Measurements from ENCODE around the gene NMT2. TPM values are rescaled to one million over a fixed set of nuclear protein-coding genes. Genes with fewer than 3 reads are reported as not detected.
A peak's percentile ranks its signal among the peaks of the same experiment; 100 is the strongest.

NMT2 gene
- total RNA-seq (2021; fragmentation: NEBNext Ultra II Directional; extraction: Animal tissue kit (Norgen Biotek cat#: 25700)) = 10 to 100 TPM; 29.4 to 67.3 (median 62.6) TPM
- long read RNA-seq, transcript NMT2-202 (12 exons, 2,907 nt) = major isoform, 14 of 35 reads
- long read RNA-seq, partial matches to known transcripts = 9 of 35 reads
- long read RNA-seq, other reads (novel, unspliced or antisense) = 9 of 35 reads

- Mint-ChIP-seq H3K27ac (peak within 1 kb of the TSS; percentile 85), H3K4me3 (peak within 1 kb of the TSS; percentile 98), H3K4me1 (ENCODE audit: low read depth) (peaks cover 31% of the 10 kb centered on the region), H3K9me3 (no peaks in the 10 kb centered on the region), H3K36me3 (ENCODE audit: low read depth) (peaks cover 13% of the 10 kb centered on the region; the same call in 1 of the 2 replicates), H3K27me3 (ENCODE audit: insufficient read depth) (peaks cover 2% of the 10 kb centered on the region; the same call in 1 of the 2 replicates)
- peak; percentile 79 for DNase-seq
- peak; percentile 37; the same call in 1 of the 2 replicates for TF ChIP-seq CTCF (IDR thresholded peaks at IDR 0.05)
Observed at GRCh38 chr10:15168291-15168785, at the start of gene NMT2. TSS of gene NMT2 (minus strand) at chr10:15168693. CDS start at chr10:15168612, 81 bp downstream.

- Mint-ChIP-seq H3K27me3 (ENCODE audit: insufficient read depth) (no peaks in the 10 kb centered on the region), H3K27ac (no peak overlapping the region), H3K36me3 (ENCODE audit: low read depth) (peaks cover 33% of the 10 kb centered on the region), H3K4me1 (ENCODE audit: low read depth) (peaks cover 18% of the 10 kb centered on the region), H3K9me3 (peaks cover 13% of the 10 kb centered on the region), H3K4me3 (no peak overlapping the region)
- DNase-seq = no peak
- TF ChIP-seq CTCF (IDR thresholded peaks at IDR 0.05) = no peak
Observed at GRCh38 chr10:15216700-15217099, 48.2 kb upstream of the NMT2 start.

- no peaks in the 10 kb centered on the region for H3K27me3 Mint-ChIP-seq (ENCODE audit: insufficient read depth)
- H3K4me1 Mint-ChIP-seq (ENCODE audit: low read depth) = peaks cover 38% of the 10 kb centered on the region
- no peak overlapping the region for H3K4me3 Mint-ChIP-seq
- TF ChIP-seq CTCF (IDR thresholded peaks at IDR 0.05) = no peak
- no peak overlapping the region for H3K27ac Mint-ChIP-seq
- peaks cover 13% of the 10 kb centered on the region for H3K9me3 Mint-ChIP-seq
- no peak for DNase-seq
- H3K36me3 Mint-ChIP-seq (ENCODE audit: low read depth) = peaks cover 39% of the 10 kb centered on the region
Observed at GRCh38 chr10:15214237-15214636, 45.7 kb upstream of the NMT2 start.

GRCh38 chr10:15213461-15213861, 45.0 kb upstream of the NMT2 start:
- Mint-ChIP-seq H3K27me3 (ENCODE audit: insufficient read depth) (no peaks in the 10 kb centered on the region), H3K9me3 (peaks cover 13% of the 10 kb centered on the region), H3K4me3 (no peak overlapping the region), H3K4me1 (ENCODE audit: low read depth) (peaks cover 36% of the 10 kb centered on the region), H3K36me3 (ENCODE audit: low read depth) (peaks cover 41% of the 10 kb centered on the region), H3K27ac (no peak overlapping the region)
- DNase-seq = no peak
- no peak for TF ChIP-seq CTCF (IDR thresholded peaks at IDR 0.05)

GRCh38 chr10:15211464-15211979, 43.0 kb upstream of the NMT2 start:
- Mint-ChIP-seq H3K36me3 (ENCODE audit: low read depth) (peaks cover 44% of the 10 kb centered on the region), H3K4me1 (ENCODE audit: low read depth) (peaks cover 45% of the 10 kb centered on the region), H3K27me3 (ENCODE audit: insufficient read depth) (no peaks in the 10 kb centered on the region), H3K4me3 (peak overlapping the region; percentile 79), H3K27ac (peak overlapping the region; percentile 91), H3K9me3 (peaks cover 13% of the 10 kb centered on the region)
- DNase-seq = peak; percentile 86
- TF ChIP-seq CTCF (IDR thresholded peaks at IDR 0.05) = no peak
